ENCODE results near the gene STPG4.
A peak's percentile ranks its signal among the peaks of the same experiment; 100 is the strongest.

The STPG4 gene

GRCh38 chr2:47043891-47044239, 111.2 kb downstream of the STPG4 start:
- Mint-ChIP-seq H3K9me3 (no peaks in the 10 kb centered on the region), H3K4me3 (no peak overlapping the region), H3K27me3 (no peaks in the 10 kb centered on the region), H3K36me3 (ENCODE audit: insufficient read depth) (peaks cover 24% of the 10 kb centered on the region), H3K4me1 (peaks cover 18% of the 10 kb centered on the region), H3K27ac (ENCODE audit: low read depth) (peak overlapping the region; percentile 36)
- DNase-seq (ENCODE audit: low spot score in 2 of 2) (no peak), ATAC-seq (replicated peaks; ENCODE audit: extremely low read depth, poor library complexity, severe bottlenecking) (no peak)

- DNase-seq (ENCODE audit: low spot score in 2 of 2) (no peak), ATAC-seq (replicated peaks; ENCODE audit: extremely low read depth, poor library complexity, severe bottlenecking) (no peak)
- H3K9me3 Mint-ChIP-seq = no peaks in the 10 kb centered on the region
- peak overlapping the region; percentile 36 for H3K27ac Mint-ChIP-seq (ENCODE audit: low read depth)
- peaks cover 21% of the 10 kb centered on the region for H3K4me1 Mint-ChIP-seq
- H3K36me3 Mint-ChIP-seq (ENCODE audit: insufficient read depth) = peaks cover 24% of the 10 kb centered on the region
- no peaks in the 10 kb centered on the region for H3K27me3 Mint-ChIP-seq
- no peak overlapping the region for H3K4me3 Mint-ChIP-seq
These were observed 111.8 kb downstream of the STPG4 start for GRCh38 chr2:47043142-47043890.

DNA sequence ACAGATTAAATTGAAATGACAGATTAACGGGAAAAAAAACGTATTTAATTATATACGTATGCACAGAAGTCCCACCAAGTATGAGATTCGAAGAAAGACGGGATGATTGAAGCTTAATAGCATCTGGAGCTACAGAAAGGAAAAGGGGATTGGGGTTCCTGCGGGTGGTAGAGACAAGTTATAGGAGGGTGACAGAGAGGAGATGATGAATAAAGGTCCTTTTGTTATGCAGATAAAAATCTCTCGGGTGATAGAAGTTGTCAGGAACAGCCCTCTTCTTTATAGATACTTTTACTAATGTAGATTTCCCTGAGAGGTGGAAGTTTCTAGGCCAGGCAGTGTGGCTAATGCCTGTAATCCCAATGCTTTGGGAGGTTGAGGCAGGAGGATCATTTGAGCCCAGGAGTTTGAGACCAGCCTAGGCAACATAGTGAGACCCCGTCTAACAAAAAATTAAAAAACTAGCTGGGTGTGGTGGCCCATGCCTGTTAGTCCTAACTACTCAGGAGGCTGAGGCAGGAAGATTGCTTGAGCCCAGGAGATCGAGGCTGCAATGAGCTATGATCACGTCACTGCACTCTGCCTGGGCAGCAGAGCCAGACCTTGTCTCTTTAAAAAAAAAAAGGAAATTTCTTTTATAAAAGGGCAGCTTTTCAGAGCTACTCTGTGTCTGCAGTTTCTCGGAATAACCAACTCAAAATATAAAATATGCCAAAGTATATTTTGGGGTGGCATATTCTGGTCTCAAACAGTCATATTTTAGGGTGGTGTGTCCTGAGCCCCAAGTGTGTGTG, 113.0 kb downstream of the STPG4 start:
- Mint-ChIP-seq H3K36me3 (ENCODE audit: insufficient read depth) (peaks cover 26% of the 10 kb centered on the region), H3K27ac (ENCODE audit: low read depth) (no peak overlapping the region), H3K9me3 (no peaks in the 10 kb centered on the region), H3K4me1 (peaks cover 21% of the 10 kb centered on the region), H3K4me3 (no peak overlapping the region), H3K27me3 (no peaks in the 10 kb centered on the region)
- DNase-seq (ENCODE audit: low spot score in 2 of 2) (no peak), ATAC-seq (replicated peaks; ENCODE audit: extremely low read depth, poor library complexity, severe bottlenecking) (no peak)

DNA sequence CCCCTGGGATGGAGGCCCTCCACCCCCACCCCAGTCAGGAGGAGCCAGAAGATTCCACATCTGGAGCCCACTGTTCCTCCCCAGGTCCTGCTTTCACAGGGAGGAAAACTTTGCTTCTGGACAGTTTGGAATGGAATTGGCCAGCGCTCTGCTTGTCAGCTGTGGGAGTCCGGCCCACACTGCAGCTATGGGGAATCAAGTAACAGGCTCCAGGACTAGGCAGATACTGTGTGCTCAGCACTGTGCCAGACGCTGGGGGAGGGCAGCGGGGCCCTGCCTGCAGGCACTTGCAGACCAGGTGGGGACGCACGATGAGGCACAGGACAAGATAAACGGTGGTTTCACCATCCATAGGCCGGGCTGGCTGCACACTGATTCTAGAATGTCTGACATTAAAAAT, 114.0 kb downstream of the STPG4 start:
- Mint-ChIP-seq H3K9me3 (no peaks in the 10 kb centered on the region), H3K27ac (ENCODE audit: low read depth) (no peak overlapping the region), H3K4me3 (no peak overlapping the region), H3K36me3 (ENCODE audit: insufficient read depth) (peaks cover 27% of the 10 kb centered on the region), H3K27me3 (no peaks in the 10 kb centered on the region), H3K4me1 (peaks cover 21% of the 10 kb centered on the region)
- DNase-seq (ENCODE audit: low spot score in 2 of 2) (no peak), ATAC-seq (replicated peaks; ENCODE audit: extremely low read depth, poor library complexity, severe bottlenecking) (no peak)

GRCh38 chr2:47040651-47041050, 114.5 kb downstream of the STPG4 start:
- no peak for ATAC-seq (replicated peaks; ENCODE audit: extremely low read depth, poor library complexity, severe bottlenecking)
- Mint-ChIP-seq H3K27me3 (no peaks in the 10 kb centered on the region), H3K36me3 (ENCODE audit: insufficient read depth) (peaks cover 27% of the 10 kb centered on the region), H3K9me3 (no peaks in the 10 kb centered on the region), H3K4me3 (no peak overlapping the region), H3K27ac (ENCODE audit: low read depth) (no peak overlapping the region), H3K4me1 (peaks cover 18% of the 10 kb centered on the region)
- DNase-seq (ENCODE audit: low spot score in 2 of 2) = no peak

DNA sequence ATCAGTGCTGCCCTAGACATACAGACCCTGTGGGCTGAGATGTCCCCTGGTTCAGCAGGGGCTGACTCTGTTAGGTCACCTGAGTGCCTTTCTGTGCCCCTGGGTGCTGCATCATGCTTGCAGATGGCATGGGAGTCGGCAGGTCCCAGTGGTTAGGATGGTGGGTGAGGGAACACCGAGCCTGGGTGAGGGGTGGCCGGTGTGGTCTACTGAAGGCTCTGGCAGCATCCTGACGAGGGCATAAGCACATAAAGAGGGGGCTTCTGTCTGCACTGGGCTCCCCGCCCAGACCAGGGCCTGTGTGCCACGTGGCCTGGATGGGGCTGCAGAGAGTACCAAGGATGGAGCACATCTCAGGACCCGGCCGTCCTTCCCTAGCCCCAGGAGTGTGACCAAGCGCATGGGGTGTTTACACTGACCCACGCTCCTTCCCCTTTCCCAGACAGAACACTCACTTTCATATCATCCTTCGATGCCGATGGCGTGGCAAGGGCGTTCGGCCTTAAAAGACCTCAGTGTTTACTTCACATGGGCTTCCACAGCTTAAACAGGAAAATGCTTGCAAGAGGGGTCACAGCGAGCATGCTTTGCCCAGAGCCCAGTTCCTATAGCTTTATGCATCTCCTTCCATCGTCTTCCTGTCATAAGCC, 115.1 kb downstream of the STPG4 start:
- H3K9me3 Mint-ChIP-seq = no peaks in the 10 kb centered on the region
- H3K27me3 Mint-ChIP-seq = no peaks in the 10 kb centered on the region
- H3K27ac Mint-ChIP-seq (ENCODE audit: low read depth) = no peak overlapping the region
- peaks cover 16% of the 10 kb centered on the region for H3K4me1 Mint-ChIP-seq
- peaks cover 27% of the 10 kb centered on the region for H3K36me3 Mint-ChIP-seq (ENCODE audit: insufficient read depth)
- DNase-seq (ENCODE audit: low spot score in 2 of 2) (no peak), ATAC-seq (replicated peaks; ENCODE audit: extremely low read depth, poor library complexity, severe bottlenecking) (no peak)
- no peak overlapping the region for H3K4me3 Mint-ChIP-seq

DNA sequence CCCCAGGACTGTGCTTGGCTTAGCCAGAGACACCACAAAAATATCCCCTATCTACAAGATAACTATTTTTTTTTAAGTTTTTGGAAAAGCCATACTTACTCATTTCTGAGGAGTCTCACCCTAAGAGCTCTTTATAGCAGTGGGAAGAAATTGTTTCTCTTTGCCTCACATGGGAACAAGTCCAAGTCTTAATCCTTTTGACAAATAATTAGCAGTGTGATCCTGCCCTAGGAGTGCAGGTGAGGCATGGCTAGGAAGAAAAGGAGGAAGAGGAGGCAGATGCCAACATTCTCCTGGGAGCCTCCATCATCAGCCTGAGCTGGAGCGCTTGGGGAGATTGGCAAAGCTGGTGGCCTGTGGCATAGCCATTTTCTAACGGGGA, 115.6 kb downstream of the STPG4 start:
- Mint-ChIP-seq H3K27me3 (no peaks in the 10 kb centered on the region), H3K4me3 (no peak overlapping the region), H3K36me3 (ENCODE audit: insufficient read depth) (peaks cover 25% of the 10 kb centered on the region), H3K4me1 (peaks cover 14% of the 10 kb centered on the region), H3K27ac (ENCODE audit: low read depth) (no peak overlapping the region), H3K9me3 (no peaks in the 10 kb centered on the region)
- DNase-seq (ENCODE audit: low spot score in 2 of 2) (no peak), ATAC-seq (replicated peaks; ENCODE audit: extremely low read depth, poor library complexity, severe bottlenecking) (no peak)

GRCh38 chr2:47038656-47039488, 116.2 kb downstream of the STPG4 start:
- no peaks in the 10 kb centered on the region for H3K9me3 Mint-ChIP-seq
- H3K4me1 Mint-ChIP-seq = peaks cover 8% of the 10 kb centered on the region
- peaks cover 22% of the 10 kb centered on the region for H3K36me3 Mint-ChIP-seq (ENCODE audit: insufficient read depth)
- ATAC-seq (replicated peaks; ENCODE audit: extremely low read depth, poor library complexity, severe bottlenecking) = no peak
- no peak overlapping the region for H3K4me3 Mint-ChIP-seq
- H3K27ac Mint-ChIP-seq (ENCODE audit: low read depth) = peak overlapping the region; percentile 27
- DNase-seq (ENCODE audit: low spot score in 2 of 2) = no peak
- no peaks in the 10 kb centered on the region for H3K27me3 Mint-ChIP-seq

GRCh38 chr2:47037678-47038077, 117.4 kb downstream of the STPG4 start:
- Mint-ChIP-seq H3K27ac (ENCODE audit: low read depth) (no peak overlapping the region), H3K27me3 (no peaks in the 10 kb centered on the region), H3K9me3 (no peaks in the 10 kb centered on the region), H3K36me3 (ENCODE audit: insufficient read depth) (peaks cover 21% of the 10 kb centered on the region), H3K4me1 (peaks cover 7% of the 10 kb centered on the region), H3K4me3 (no peak overlapping the region)
- no peak for ATAC-seq (replicated peaks; ENCODE audit: extremely low read depth, poor library complexity, severe bottlenecking)
- DNase-seq (ENCODE audit: low spot score in 2 of 2) = no peak
